K562 (cell line): ENCODE results near the gene PTTG2. TPM values are rescaled to one million over a fixed set of nuclear protein-coding genes. Genes with fewer than 3 reads are reported as not detected.

Source experiments
- ATAC-seq: fragments of 200-7000 bp; cut with Tn5 transposase; 3 replicates; pipeline ENCODE4 v1.9.1; 2020; ENCODE audit warnings: moderate library complexity
- BruUV-seq: library from RNA; stranded (reverse); fragments of 400-500 nt; replicated peaks from 2 replicates; lab custom pipeline; 2021; lab: Mats Ljungman, UMichigan
- CTCF ChIA-PET: fragments of 300-600 bp; formaldehyde crosslinking; extraction: SDS; loops from one replicate; lab custom pipeline; 2021; ENCODE audit warnings: low intra/inter-chr PET ratio; lab: Yijun Ruan, JAX
- POLR2A ChIA-PET: fragments of 300-600, 350-650 bp; sonication (Branson Sonifier 250); formaldehyde crosslinking; extraction: SDS; loops from one replicate; lab custom pipeline; 2021; ENCODE audit warnings: antibody characterized with exemption, inconsistent platforms; lab: Yijun Ruan, JAX
- DNase-seq, 4 experiments: peaks; one replicate each; pipeline versions ENCODE4 v3.0.0 to v3.0.0-alpha.2; 2011 to 2018; ENCODE audit warnings: low spot score in 3 of 4, mixed read lengths in 3 of 4; ENCODE audit errors: extremely low read depth in 1 of 4
- FAIRE-seq: peaks from 2 replicates; lab custom pipeline; 2011; peaks lifted over from hg19 to GRCh38; lab: Jason Lieb, UNC
- H2AFZ ChIP-seq: 2 replicates; pipeline ENCODE4 v1.6.0; 2011; ENCODE audit warnings: low read depth, low read length, control low read depth, inconsistent platforms
- H3K27ac ChIP-seq: fragments of 200-600 bp; 3 replicates; pipeline ENCODE4 v1.8.0; 2011; ENCODE audit warnings: low read depth, mild to moderate bottlenecking, control low read depth, inconsistent platforms, low read length, moderate library complexity, mixed read lengths; ENCODE audit errors: extremely low read depth
- H3K27me3 ChIP-seq, 2 experiments: fragments of 300-600 bp in 1 of 2; 2 replicates in 1 of 2; 3 replicates in 1 of 2; pipeline versions ENCODE4 v1.6.0 to v1.8.0; 2011; ENCODE audit warnings: inconsistent platforms in 2 of 2, low read length in 2 of 2, mild to moderate bottlenecking in 1 of 2, mixed read lengths in 1 of 2, moderate library complexity in 1 of 2; ENCODE audit not compliant: control insufficient read depth in 2 of 2, insufficient read depth in 2 of 2
- H3K36me3 ChIP-seq: fragments of 300-600 bp; 3 replicates; pipeline ENCODE4 v1.8.0; 2011; ENCODE audit warnings: mild to moderate bottlenecking, low read length, inconsistent platforms; ENCODE audit not compliant: control insufficient read depth, insufficient read depth
- H3K4me1 ChIP-seq, 2 experiments: fragments of 200-600 bp in 1 of 2; replicated peaks in 1 of 2; 2 replicates in 1 of 2; 3 replicates in 1 of 2; pipeline versions ENCODE4 v1.5.1 to v1.8.0; 2011; ENCODE audit warnings: inconsistent platforms in 2 of 2, low read length in 2 of 2, mild to moderate bottlenecking in 1 of 2, mixed read lengths in 1 of 2, moderate library complexity in 1 of 2; ENCODE audit not compliant: control insufficient read depth in 2 of 2, insufficient read depth in 2 of 2
- H3K4me2 ChIP-seq: 2 replicates; pipeline ENCODE4 v1.6.1; 2011; ENCODE audit warnings: low read length, control low read depth, inconsistent platforms, mixed read lengths; ENCODE audit not compliant: insufficient read depth
- H3K4me3 ChIP-seq: fragments of 200-600 bp; sonication (generic), shearing (Covaris generic); 2 replicates; pipeline ENCODE4 v1.5.1; 2016; ENCODE audit warnings: control low read depth, inconsistent platforms
- H3K79me2 ChIP-seq: fragments of 200-600 bp; 3 replicates; pipeline ENCODE4 v1.8.0; 2011; ENCODE audit warnings: low read length, inconsistent platforms; ENCODE audit not compliant: control insufficient read depth, insufficient read depth
- H3K9ac ChIP-seq, 2 experiments: 2 replicates each; pipeline versions ENCODE4 v1.6.0 to v1.6.1; 2011; ENCODE audit warnings: low read depth in 2 of 2, low read length in 2 of 2, control low read depth in 1 of 2, inconsistent platforms in 1 of 2, mild to moderate bottlenecking in 1 of 2, mixed read lengths in 1 of 2; ENCODE audit not compliant: insufficient read depth in 1 of 2
- H3K9me1 ChIP-seq: one replicate; pipeline ENCODE4 v1.6.0; 2011; ENCODE audit warnings: inconsistent platforms, mild to moderate bottlenecking, low read length, moderate library complexity; ENCODE audit not compliant: control insufficient read depth, insufficient read depth
- H3K9me3 ChIP-seq: replicated peaks from 2 replicates; pipeline ENCODE4 v1.5.1; 2011; ENCODE audit warnings: low read depth, low read length, inconsistent platforms; ENCODE audit not compliant: control insufficient read depth, insufficient read depth
- H4K20me1 ChIP-seq: replicated peaks from 2 replicates; pipeline ENCODE4 v1.6.1; 2011; ENCODE audit warnings: low read length, inconsistent platforms, mixed read lengths; ENCODE audit not compliant: control insufficient read depth, insufficient read depth
- BMI1 ChIP-seq: fragments of 150-350 bp; IDR thresholded peaks from 2 replicates; pipeline ENCODE4 v1.6.1; 2014; ENCODE audit warnings: low read length
- CBX2 ChIP-seq: fragments of 200-600 bp; sonication (generic); IDR thresholded peaks from one replicate; pipeline ENCODE4 v1.6.1; 2012; ENCODE audit warnings: mild to moderate bottlenecking, low read length, inconsistent platforms; ENCODE audit not compliant: insufficient read depth, poor library complexity, severe bottlenecking
- CEBPB ChIP-seq: fragments of 450-650 bp; IDR thresholded peaks from 2 replicates; pipeline ENCODE4 v1.6.1; 2016; ENCODE audit warnings: missing genetic modification characterization, missing compliant biosample characterization
- DDX20 ChIP-seq: fragments of 450-650 bp; IDR thresholded peaks from 2 replicates; pipeline ENCODE4 v1.6.1; 2016; ENCODE audit warnings: missing genetic modification characterization, low read depth, mild to moderate bottlenecking, missing compliant biosample characterization, moderate library complexity
- DMBX1 ChIP-seq: fragments of 250-450 bp; sonication (Bioruptor Pico); IDR thresholded peaks from 2 replicates; pipeline ENCODE4 v1.8.0; 2022; ENCODE audit warnings: inconsistent platforms, mild to moderate bottlenecking, moderate library complexity, borderline replicate concordance
- FOXJ2 ChIP-seq: fragments of 200-800 bp; sonication (Bioruptor generic); IDR thresholded peaks from 2 replicates; pipeline ENCODE4 v1.6.1; 2016; ENCODE audit warnings: missing genetic modification characterization, missing compliant biosample characterization
- FOXO4 ChIP-seq: fragments of 450-650 bp; formaldehyde crosslinking; IDR thresholded peaks from 2 replicates; pipeline ENCODE4 v1.4.0; 2020; ENCODE audit warnings: mild to moderate bottlenecking, moderate library complexity
- HOXB6 ChIP-seq: fragments of 250-450 bp; sonication (Bioruptor Pico); IDR thresholded peaks from 2 replicates; pipeline ENCODE4 v1.5.1; 2022; ENCODE audit warnings: mild to moderate bottlenecking, borderline replicate concordance
- KDM4B ChIP-seq, 2 experiments: fragments of 450-650 bp in 1 of 2; sonication (generic) in 1 of 2; IDR thresholded peaks; 2 replicates each; pipeline ENCODE4 v1.6.1; 2016 to 2017; ENCODE audit warnings: borderline replicate concordance in 2 of 2, antibody characterized with exemption in 1 of 2, low read depth in 1 of 2, mild to moderate bottlenecking in 1 of 2
- MAFF ChIP-seq: IDR thresholded peaks from 2 replicates; pipeline ENCODE4 v1.6.1; 2012; ENCODE audit warnings: low read length, improper control_type of control experiment
- MED1 ChIP-seq: sonication (generic); formaldehyde crosslinking; IDR thresholded peaks from 2 replicates; pipeline ENCODE4 v1.8.1; 2023; ENCODE audit warnings: missing genetic modification reagents, borderline replicate concordance
- NCOA2 ChIP-seq, 2 experiments: fragments of 450-650 bp; IDR thresholded peaks; 2 replicates each; pipeline ENCODE4 v1.6.1; 2018; ENCODE audit warnings: mild to moderate bottlenecking in 2 of 2, moderate library complexity in 1 of 2; ENCODE audit not compliant: partially characterized antibody in 2 of 2
- NCOA4 ChIP-seq: fragments of 450-650 bp; IDR thresholded peaks from 2 replicates; pipeline ENCODE4 v1.6.1; 2018; ENCODE audit warnings: mild to moderate bottlenecking; ENCODE audit not compliant: partially characterized antibody
- NFATC3 ChIP-seq: fragments of 450-650 bp; IDR thresholded peaks from 2 replicates; pipeline ENCODE4 v1.6.1; 2017; ENCODE audit warnings: mild to moderate bottlenecking
- STAT6 ChIP-seq: sonication (generic); formaldehyde crosslinking; IDR thresholded peaks from 2 replicates; pipeline ENCODE4 v1.8.1; 2023; ENCODE audit warnings: mild to moderate bottlenecking, missing genetic modification reagents
- TEAD2 ChIP-seq: fragments of 450-650 bp; IDR thresholded peaks from 2 replicates; pipeline ENCODE4 v1.6.1; 2016; ENCODE audit warnings: missing genetic modification characterization, control low read depth, missing compliant biosample characterization
- WGBS: fragments of 100-300 bp; shearing (Covaris generic); methylation state at CpG from one replicate; pipeline ENCODE4 v1.1.6; 2016; ENCODE audit warnings: low coverage, mixed read lengths; ENCODE audit not compliant: insufficient coverage; ENCODE audit errors: missing lambda C conversion rate; 5-methylcytosine and 5-hydroxymethylcytosine counted together
- in situ Hi-C: fragments of 300-500 bp; cut with MboI; formaldehyde crosslinking; loops from 4 replicates; pipeline ENCODE4 v1.15.0; 2018; ENCODE audit warnings: inconsistent platforms, mixed read lengths
- intact Hi-C: fragments of 100-400 bp; cut with micrococcal nuclease; formaldehyde crosslinking; loops from 2 replicates; pipeline ENCODE4 v1.14.2; 2022
- polyA plus RNA-seq, 8 experiments: library from polyadenylated mRNA; depleted of rRNA in 4 of 8; stranded (reverse) in 5 of 8; unstranded in 3 of 8; fragments of >200 nt; fragmentation: Nextera tagmentation in 2 of 8; fragmentation: Illumina TruSeq in 1 of 8; extraction: Ambion mirVana in 2 of 8; extraction: Trizol in 1 of 8; gene quantifications; 2 replicates each; pipeline versions ENCODE4 v1.2.1 to v1.2.3, GENCODE V29; 2011 to 2014; ENCODE audit warnings: inconsistent platforms in 1 of 8, missing spikeins in 1 of 8
- total RNA-seq, 7 experiments: library from RNA; depleted of rRNA in 6 of 7; stranded (reverse); fragments of >200 nt in 6 of 7; fragmentation: Illumina TruSeq in 2 of 7; extraction: Trizol in 2 of 7; gene quantifications; 2 replicates each; pipeline versions ENCODE4 v1.2.1 to v1.2.3, GENCODE V29; 2011 to 2021; ENCODE audit warnings: low replicate concordance in 1 of 7
- TF ChIP-seq, protein P1 (sequence below): fragments of 450-650 bp; conservative IDR thresholded peaks from 2 replicates; pipeline ENCODE4 v1.6.1; 2016; ENCODE audit warnings: missing genetic modification characterization, low read depth, mild to moderate bottlenecking, control low read depth, missing compliant biosample characterization

Gene PTTG2
- total and polyA plus RNA-seq, 9 of the 15 experiments (the other 6 are each of a cell fraction or from before 2014, with no cell fraction given), result not detected

GRCh38 chr4:37968747-37969146, 8.5 kb downstream of the PTTG2 start:
- ChIA-PET CTCF (no interaction called here), POLR2A (no interaction called here)
- Histone ChIP-seq H3K4me2 (no peak overlapping the region), H2AFZ (no peak overlapping the region), H3K4me1 (no peaks in the 10 kb centered on the region), H3K79me2 (no peaks in the 10 kb centered on the region), H3K4me3 (no peak overlapping the region), H4K20me1 (no peaks in the 10 kb centered on the region), H3K27ac (no peak overlapping the region), H3K27me3 (peaks cover 10 to 21% of the 10 kb centered on the region in 2 experiments; a peak in 4 of 5 replicates), H3K36me3 (no peaks in the 10 kb centered on the region), H3K9ac (no peak overlapping the region), H3K9me3 (no peaks in the 10 kb centered on the region), H3K9me1 (no peaks in the 10 kb centered on the region)
- ATAC-seq (no peak), DNase-seq (no peak), FAIRE-seq (no peak)
- intact Hi-C loops (no loop called here), in situ Hi-C loops (no loop called here)
- no TSS peak for BruUV-seq
- 5% methylated on average over 3 of the region's 3 CpGs for WGBS
- no peak for TF ChIP-seq CEBPB (tag)
- no peak for TF ChIP-seq FOXJ2 (tag)
- TF ChIP-seq DMBX1 (CRISPR knock-in tag), result no peak
- TF ChIP-seq DDX20 (tag), result no peak
- no peak for TF ChIP-seq TEAD2 (tag)
- no peak for TF ChIP-seq FOXO4 (CRISPR knock-in tag)
- TF ChIP-seq, protein P1, sequence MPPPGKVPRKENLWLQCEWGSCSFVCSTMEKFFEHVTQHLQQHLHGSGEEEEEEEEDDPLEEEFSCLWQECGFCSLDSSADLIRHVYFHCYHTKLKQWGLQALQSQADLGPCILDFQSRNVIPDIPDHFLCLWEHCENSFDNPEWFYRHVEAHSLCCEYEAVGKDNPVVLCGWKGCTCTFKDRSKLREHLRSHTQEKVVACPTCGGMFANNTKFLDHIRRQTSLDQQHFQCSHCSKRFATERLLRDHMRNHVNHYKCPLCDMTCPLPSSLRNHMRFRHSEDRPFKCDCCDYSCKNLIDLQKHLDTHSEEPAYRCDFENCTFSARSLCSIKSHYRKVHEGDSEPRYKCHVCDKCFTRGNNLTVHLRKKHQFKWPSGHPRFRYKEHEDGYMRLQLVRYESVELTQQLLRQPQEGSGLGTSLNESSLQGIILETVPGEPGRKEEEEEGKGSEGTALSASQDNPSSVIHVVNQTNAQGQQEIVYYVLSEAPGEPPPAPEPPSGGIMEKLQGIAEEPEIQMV (tag), result no peak
- no peak for TF ChIP-seq HOXB6
- no peak for TF ChIP-seq MED1
- TF ChIP-seq MAFF, result no peak
- TF ChIP-seq CBX2, result no peak
- TF ChIP-seq NCOA2 (IDR thresholded peaks at IDR 0.05; ENCODE audit: partially characterized antibody in 2 of 2), result no peak
- no peak for TF ChIP-seq KDM4B (IDR thresholded peaks at IDR 0.05; ENCODE audit: borderline replicate concordance in 2 of 2, low read depth in 1 of 2)
- no peak for TF ChIP-seq STAT6
- TF ChIP-seq NCOA4, result no peak
- no peak for TF ChIP-seq BMI1
- no peak for TF ChIP-seq NFATC3
